GM12801 (cell line): ENCODE measurements around the gene EIF3F.

Experiments
- TF ChIP-seq, protein P1 (sequence below): IDR thresholded peaks from one replicate; pipeline ENCODE4 v1.5.1; 2011; ENCODE audit warnings: control low read depth; ENCODE audit not compliant: insufficient read length; ENCODE audit errors: extremely low read depth

EIF3F gene

DNA sequence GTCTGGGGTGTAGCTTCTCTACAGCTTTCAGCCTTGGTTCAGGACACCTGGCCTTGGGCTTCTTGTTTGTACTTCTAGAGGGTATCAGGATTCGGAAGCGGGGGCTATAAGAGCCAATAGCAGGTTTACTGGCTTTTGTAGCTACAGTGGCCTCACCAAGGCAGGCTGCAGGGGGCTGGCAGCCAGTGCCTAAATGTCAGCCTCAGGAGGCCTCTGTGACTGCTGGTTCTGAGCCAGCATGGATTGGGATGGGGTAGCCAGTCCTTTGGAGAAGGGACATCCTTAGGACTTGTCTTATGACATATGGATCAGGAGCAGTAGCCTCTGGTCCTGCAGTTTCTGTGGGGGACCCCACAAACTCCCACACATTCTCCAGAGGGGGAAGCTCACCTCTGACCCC is 29.9 kb downstream of the EIF3F start:
- TF ChIP-seq, protein P1, sequence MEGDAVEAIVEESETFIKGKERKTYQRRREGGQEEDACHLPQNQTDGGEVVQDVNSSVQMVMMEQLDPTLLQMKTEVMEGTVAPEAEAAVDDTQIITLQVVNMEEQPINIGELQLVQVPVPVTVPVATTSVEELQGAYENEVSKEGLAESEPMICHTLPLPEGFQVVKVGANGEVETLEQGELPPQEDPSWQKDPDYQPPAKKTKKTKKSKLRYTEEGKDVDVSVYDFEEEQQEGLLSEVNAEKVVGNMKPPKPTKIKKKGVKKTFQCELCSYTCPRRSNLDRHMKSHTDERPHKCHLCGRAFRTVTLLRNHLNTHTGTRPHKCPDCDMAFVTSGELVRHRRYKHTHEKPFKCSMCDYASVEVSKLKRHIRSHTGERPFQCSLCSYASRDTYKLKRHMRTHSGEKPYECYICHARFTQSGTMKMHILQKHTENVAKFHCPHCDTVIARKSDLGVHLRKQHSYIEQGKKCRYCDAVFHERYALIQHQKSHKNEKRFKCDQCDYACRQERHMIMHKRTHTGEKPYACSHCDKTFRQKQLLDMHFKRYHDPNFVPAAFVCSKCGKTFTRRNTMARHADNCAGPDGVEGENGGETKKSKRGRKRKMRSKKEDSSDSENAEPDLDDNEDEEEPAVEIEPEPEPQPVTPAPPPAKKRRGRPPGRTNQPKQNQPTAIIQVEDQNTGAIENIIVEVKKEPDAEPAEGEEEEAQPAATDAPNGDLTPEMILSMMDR = no peak

DNA sequence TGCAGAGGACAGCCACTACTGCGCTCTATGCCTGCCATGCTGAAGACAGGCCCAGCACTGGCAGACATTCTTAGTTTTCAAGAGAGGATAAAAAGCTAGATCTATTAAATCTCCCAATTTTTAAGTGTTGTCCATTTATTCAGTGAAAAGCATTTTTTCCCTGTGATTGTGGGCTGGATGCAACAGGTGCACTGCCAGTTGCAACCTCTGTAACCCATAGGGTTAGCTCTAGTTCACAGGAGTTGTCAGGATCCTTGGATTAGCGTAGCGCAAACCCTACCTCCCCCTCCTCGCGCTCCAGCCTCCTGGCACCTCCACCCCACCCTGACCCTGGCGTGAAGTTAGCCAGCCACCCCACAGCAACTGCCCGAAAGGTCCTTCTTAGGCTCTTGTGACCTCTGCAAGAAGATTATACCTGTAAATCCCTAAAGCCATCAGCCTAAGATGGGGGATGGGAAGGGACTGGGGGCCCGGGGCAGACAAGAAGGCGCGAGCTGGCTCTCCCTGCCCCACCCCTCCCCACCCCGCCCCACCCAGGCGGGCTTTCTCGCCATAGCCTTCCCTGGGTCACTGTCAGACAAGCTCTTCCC is 30.9 kb downstream of the EIF3F start:
- TF ChIP-seq, protein P1 = no peak

DNA sequence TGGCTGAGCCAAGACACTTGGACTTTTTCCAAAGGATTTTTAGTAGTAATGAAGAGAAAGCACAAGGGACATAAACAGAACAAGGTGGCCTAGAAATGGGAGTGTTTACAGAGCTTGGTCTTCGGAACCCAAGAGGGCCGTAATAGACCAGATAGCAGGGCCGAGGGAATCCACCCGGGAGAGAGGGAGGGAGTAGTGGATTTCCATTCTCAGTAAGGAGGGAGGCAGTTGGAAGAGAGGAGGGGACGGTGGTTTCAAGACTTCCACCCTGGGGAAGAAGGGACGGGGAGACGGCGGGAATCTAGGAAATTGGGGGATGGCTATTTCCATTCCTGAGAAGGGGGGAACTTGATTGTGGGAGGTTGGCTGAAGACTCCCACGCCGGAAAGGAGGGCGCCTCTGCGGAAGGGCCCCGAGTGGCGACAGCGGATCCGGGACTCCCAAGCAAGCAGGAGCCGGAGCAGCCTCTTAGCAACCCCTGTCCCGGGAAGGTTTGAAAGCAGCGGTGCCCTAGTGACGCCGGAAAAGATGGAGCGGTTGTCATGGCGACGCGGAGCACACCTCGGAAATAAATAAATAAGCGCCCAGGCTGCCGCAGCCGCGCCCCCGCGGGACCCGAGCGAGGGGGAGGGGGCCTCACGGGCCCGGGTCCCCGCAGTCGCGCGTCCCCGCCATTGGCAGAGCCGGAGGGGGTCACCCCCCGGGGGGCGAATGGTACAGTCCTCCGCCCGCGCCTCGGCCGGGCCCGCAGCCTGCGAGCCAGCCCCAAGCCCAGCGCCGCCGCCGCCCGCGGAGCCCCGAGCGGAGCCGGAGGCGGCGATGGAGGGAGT is 31.6 kb downstream of the EIF3F start:
- TF ChIP-seq, protein P1 = no peak

DNA sequence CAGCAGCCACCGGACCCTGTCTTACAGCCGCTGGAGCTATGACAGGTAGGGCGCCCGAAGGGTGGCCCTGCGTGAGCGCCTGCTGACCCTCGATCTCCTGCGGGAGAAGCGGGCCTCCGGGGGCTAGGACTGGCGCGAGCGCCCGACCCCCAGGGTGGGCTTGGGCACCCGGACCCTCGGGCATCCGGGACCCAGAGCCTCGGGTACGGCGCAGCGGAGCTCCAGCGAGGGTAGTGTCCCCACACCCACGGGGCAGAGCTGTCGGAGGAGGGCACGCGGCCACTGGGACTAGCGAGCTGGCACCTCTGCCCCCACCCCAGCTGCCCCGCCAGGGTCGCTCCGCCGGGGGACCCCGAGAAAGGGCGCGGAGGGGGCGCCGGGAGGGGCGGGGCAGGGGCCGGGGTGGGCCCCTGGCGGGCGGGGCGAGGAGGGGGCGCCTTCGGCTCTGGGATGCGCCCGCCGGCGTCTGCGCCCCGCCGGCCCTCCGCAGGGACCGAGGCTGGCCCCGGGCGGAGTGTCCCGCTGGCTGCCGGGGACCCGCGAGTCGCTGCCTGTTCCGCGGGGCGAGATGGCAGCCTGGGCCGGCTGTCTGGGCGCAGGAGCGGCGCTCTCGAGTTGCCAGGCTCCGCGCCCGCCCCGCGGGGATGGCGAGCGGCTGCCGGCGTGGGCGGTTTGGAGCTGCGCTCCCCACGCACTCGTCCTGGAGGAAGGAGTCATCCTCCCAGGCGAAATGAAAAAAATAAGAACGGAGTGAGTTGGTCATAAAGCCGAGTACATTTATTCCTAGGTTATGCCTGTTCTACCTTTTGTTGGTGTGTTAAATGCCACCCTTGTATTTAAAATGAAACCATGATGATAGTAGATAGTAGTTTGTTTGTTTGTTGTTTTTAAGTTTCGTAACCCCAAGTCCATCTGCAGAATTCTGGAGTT is 32.4 kb downstream of the EIF3F start:
- TF ChIP-seq, protein P1 = no peak

DNA sequence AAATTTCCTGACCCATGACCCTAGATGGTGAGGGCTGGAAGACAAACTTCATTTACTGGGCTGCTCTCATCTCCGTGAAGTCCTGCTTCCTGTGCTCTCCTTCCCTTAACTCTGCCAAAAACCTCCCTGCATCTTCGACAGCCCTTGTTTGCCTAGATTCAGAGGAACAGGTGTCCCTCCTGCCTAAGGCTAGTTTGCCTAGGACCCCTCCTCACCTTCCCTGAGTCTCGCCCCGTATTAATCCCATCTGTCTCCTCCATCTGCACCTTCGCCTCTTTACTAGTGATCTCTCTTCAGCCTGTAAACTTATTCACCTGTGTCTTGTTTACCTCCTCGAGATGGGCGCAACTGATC is 33.1 kb downstream of the EIF3F start:
- TF ChIP-seq, protein P1 = no peak

DNA sequence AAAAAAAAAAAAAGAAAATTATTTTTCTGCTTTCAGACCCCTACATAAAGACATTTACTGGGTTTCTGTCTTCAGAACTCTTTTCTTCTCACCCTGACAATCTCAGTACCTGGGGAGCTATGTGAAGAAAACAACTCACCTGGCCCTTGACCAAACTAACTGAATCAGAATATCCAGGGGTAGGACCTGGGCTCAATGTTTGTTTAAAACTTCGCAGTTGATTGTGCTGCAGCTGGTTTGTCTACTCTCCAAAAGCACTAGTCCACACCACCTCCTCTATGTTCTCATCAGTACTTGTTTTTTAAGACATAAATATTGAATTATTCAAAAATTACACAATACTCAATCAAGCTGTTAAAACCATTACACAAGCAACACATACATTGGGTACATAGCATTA is 34.8 kb downstream of the EIF3F start:
- TF ChIP-seq, protein P1 = no peak

DNA sequence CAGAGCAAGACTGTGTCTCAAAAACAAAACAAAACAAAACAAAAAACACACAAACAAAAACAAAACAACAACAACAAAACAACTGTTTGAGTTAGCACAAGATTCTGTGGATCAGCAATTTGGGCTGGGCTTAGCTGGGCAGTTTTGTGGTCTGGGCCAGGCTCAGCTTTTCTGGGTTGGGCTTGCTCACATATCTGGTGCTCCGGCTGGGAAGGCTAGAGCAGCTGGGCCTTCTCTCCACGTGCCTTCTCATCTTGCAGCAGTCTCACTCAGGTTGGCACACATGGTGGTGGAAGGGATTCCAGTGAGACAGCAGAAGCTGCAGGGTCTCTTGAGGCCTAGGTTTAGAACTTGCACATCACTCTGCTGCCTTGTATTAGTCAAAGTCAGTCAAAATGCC is 35.7 kb downstream of the EIF3F start:
- TF ChIP-seq, protein P1 = no peak
